Astrocyte (in vitro differentiated cells and primary cell): ENCODE results near the gene HSP90AA1. TPM values are rescaled to one million over a fixed set of nuclear protein-coding genes. Genes with fewer than 3 reads are reported as not detected.

ENCODE experiments used
- DNase-seq: peaks from one replicate; pipeline ENCODE4 v3.0.0-alpha.2; 2010; ENCODE audit warnings: low read depth
- FAIRE-seq: peaks from 2 replicates; lab custom pipeline; 2011; peaks lifted over from hg19 to GRCh38; lab: Jason Lieb, UNC
- H2AFZ ChIP-seq: 2 replicates; pipeline ENCODE4 v1.6.0; 2012; ENCODE audit warnings: low read depth, low read length, inconsistent platforms
- H3K27ac ChIP-seq: 2 replicates; pipeline ENCODE4 v1.5.1; 2011; ENCODE audit warnings: low read depth, low read length, inconsistent platforms
- H3K27me3 ChIP-seq: 2 replicates; pipeline ENCODE4 v1.6.0; 2011; ENCODE audit warnings: low read length, inconsistent platforms; ENCODE audit not compliant: insufficient read depth
- H3K36me3 ChIP-seq: 2 replicates; pipeline ENCODE4 v1.5.1; 2011; ENCODE audit warnings: low read length, inconsistent platforms; ENCODE audit not compliant: insufficient read depth
- H3K4me1 ChIP-seq: 2 replicates; pipeline ENCODE4 v1.5.1; 2011; ENCODE audit warnings: low read length, inconsistent platforms; ENCODE audit not compliant: insufficient read depth
- H3K4me2 ChIP-seq: 2 replicates; pipeline ENCODE4 v1.6.0; 2012; ENCODE audit warnings: low read length, inconsistent platforms
- H3K4me3 ChIP-seq: 2 replicates; pipeline ENCODE4 v1.5.1; 2011; ENCODE audit warnings: low read depth, mild to moderate bottlenecking, low read length, inconsistent platforms; ENCODE audit not compliant: insufficient read depth
- H3K79me2 ChIP-seq: 2 replicates; pipeline ENCODE4 v1.6.0; 2012; ENCODE audit warnings: mild to moderate bottlenecking, low read length, inconsistent platforms; ENCODE audit not compliant: insufficient read depth
- H3K9ac ChIP-seq: 2 replicates; pipeline ENCODE4 v1.6.0; 2012; ENCODE audit warnings: mild to moderate bottlenecking, low read length, inconsistent platforms
- H3K9me3 ChIP-seq: 2 replicates; pipeline ENCODE4 v1.5.1; 2012; ENCODE audit warnings: low read depth, mild to moderate bottlenecking, low read length, inconsistent platforms; ENCODE audit not compliant: insufficient read depth
- H4K20me1 ChIP-seq: 2 replicates; pipeline ENCODE4 v1.6.0; 2012; ENCODE audit warnings: low read length, inconsistent platforms; ENCODE audit not compliant: insufficient read depth
- H3K27ac Mint-ChIP-seq: one replicate; pipeline ENCODE4 v1.8.0; 2021; ENCODE audit warnings: mild to moderate bottlenecking, mixed read lengths; ENCODE audit not compliant: unreplicated experiment
- H3K27me3 Mint-ChIP-seq: one replicate; pipeline ENCODE4 v1.8.0; 2021; ENCODE audit warnings: low read depth, mixed read lengths; ENCODE audit not compliant: unreplicated experiment
- H3K36me3 Mint-ChIP-seq: one replicate; pipeline ENCODE4 v1.8.0; 2021; ENCODE audit warnings: low read depth, mixed read lengths; ENCODE audit not compliant: unreplicated experiment
- H3K4me1 Mint-ChIP-seq: one replicate; pipeline ENCODE4 v1.8.0; 2021; ENCODE audit warnings: low read depth, mixed read lengths; ENCODE audit not compliant: unreplicated experiment
- H3K4me3 Mint-ChIP-seq: one replicate; pipeline ENCODE4 v1.8.0; 2021; ENCODE audit warnings: mild to moderate bottlenecking, moderate library complexity, mixed read lengths; ENCODE audit not compliant: unreplicated experiment
- H3K9me3 Mint-ChIP-seq: one replicate; pipeline ENCODE4 v1.8.0; 2021; ENCODE audit warnings: mild to moderate bottlenecking, mixed read lengths; ENCODE audit not compliant: unreplicated experiment
- EZH2 ChIP-seq: IDR thresholded peaks from 2 replicates; pipeline ENCODE4 v1.6.1; 2012; ENCODE audit warnings: mild to moderate bottlenecking, low read length, inconsistent platforms; ENCODE audit not compliant: insufficient read depth
- total RNA-seq: library from RNA; stranded (reverse); gene quantifications from 2 replicates; pipeline ENCODE4 v1.2.1, GENCODE V29; 2021
- TF ChIP-seq, protein P1 (sequence below): IDR thresholded peaks from 2 replicates; pipeline ENCODE4 v1.5.1; 2011; ENCODE audit warnings: low read depth, mild to moderate bottlenecking, inconsistent platforms, low read length, moderate library complexity; ENCODE audit not compliant: insufficient read depth

HSP90AA1 gene
- total RNA-seq, 1 donor from 2014 or later: 428 TPM

DNA sequence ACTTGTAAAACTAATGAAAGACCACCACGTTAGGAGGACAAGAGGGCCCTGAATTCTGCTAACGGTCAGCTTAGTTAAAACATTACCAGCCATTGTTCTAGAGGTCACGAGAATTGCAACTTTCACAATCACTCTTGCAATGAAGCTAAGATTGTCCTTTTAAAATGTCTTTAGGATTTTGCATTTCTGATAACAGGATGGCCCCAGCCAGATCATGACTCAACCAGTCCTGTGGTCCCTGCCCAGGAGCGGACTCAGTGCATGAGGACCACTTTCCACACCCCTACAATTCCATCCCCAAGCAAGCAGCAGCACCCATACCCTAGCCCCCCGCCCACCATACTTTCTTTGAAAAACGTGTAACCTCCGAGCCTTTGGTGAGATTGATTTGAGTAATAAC lies 28.7 kb downstream of the HSP90AA1 start:
- no peak overlapping the region for H3K4me2 ChIP-seq
- no peak overlapping the region for H3K4me3 ChIP-seq
- H4K20me1 ChIP-seq: peaks cover 8% of the 10 kb centered on the region
- peaks cover 11% of the 10 kb centered on the region for H3K36me3 ChIP-seq
- peaks cover 5% of the 10 kb centered on the region for H3K9me3 ChIP-seq
- H3K9ac ChIP-seq: no peak overlapping the region
- H2AFZ ChIP-seq: no peak overlapping the region
- TF ChIP-seq, protein P1, sequence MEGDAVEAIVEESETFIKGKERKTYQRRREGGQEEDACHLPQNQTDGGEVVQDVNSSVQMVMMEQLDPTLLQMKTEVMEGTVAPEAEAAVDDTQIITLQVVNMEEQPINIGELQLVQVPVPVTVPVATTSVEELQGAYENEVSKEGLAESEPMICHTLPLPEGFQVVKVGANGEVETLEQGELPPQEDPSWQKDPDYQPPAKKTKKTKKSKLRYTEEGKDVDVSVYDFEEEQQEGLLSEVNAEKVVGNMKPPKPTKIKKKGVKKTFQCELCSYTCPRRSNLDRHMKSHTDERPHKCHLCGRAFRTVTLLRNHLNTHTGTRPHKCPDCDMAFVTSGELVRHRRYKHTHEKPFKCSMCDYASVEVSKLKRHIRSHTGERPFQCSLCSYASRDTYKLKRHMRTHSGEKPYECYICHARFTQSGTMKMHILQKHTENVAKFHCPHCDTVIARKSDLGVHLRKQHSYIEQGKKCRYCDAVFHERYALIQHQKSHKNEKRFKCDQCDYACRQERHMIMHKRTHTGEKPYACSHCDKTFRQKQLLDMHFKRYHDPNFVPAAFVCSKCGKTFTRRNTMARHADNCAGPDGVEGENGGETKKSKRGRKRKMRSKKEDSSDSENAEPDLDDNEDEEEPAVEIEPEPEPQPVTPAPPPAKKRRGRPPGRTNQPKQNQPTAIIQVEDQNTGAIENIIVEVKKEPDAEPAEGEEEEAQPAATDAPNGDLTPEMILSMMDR: no peak
- TF ChIP-seq EZH2: no peak
- H3K27me3 Mint-ChIP-seq: no peaks in the 10 kb centered on the region
- peaks cover 13% of the 10 kb centered on the region for H3K36me3 Mint-ChIP-seq
- no peaks in the 10 kb centered on the region for H3K27me3 ChIP-seq
- FAIRE-seq: no peak
- H3K27ac Mint-ChIP-seq: no peak overlapping the region
- H3K4me3 Mint-ChIP-seq: peak overlapping the region; percentile 65
- H3K4me1 ChIP-seq: peaks cover 14% of the 10 kb centered on the region
- H3K9me3 Mint-ChIP-seq: peaks cover 2% of the 10 kb centered on the region
- no peak overlapping the region for H3K27ac ChIP-seq
- H3K4me1 Mint-ChIP-seq: peaks cover 18% of the 10 kb centered on the region
- no peaks in the 10 kb centered on the region for H3K79me2 ChIP-seq
- DNase-seq: no peak

DNA sequence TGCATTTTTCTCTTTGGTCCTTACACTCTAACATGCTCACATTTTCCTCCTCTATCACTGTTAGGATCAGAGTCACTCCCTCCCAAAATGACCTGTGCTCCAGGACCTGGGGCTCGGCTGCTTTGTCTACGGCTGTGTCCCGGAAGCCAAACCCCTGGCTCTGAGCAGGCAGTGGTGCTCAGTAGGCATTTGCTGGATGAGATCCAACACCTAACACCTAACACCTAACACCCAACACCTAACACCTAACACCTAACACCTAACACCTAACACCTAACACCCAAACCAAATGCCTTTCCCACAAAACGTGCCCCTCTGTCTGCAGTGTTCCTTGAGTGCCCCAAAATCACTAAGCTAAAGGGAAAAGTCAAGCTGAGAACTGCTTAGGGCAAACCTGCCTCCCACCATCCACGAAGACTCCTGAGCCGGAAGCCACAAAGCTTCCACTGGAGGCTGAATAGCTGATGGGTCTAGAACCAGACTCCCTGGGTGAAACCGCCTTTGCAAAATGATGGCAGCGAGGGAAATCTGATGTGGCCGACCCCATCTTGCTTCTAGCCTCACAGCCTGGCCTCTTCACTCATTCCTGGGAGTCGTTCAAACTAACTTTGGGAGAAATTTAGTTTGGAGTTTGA lies 29.2 kb downstream of the HSP90AA1 start:
- H3K27ac Mint-ChIP-seq: no peak overlapping the region
- DNase-seq: no peak

More for the DNA sequence above, 29.2 kb downstream of the HSP90AA1 start:
- no peaks in the 10 kb centered on the region for H3K27me3 ChIP-seq
- H3K9me3 Mint-ChIP-seq: peaks cover 2% of the 10 kb centered on the region
- no peak overlapping the region for H3K9ac ChIP-seq
- H3K27ac ChIP-seq: no peak overlapping the region
- H4K20me1 ChIP-seq: peaks cover 8% of the 10 kb centered on the region
- peaks cover 14% of the 10 kb centered on the region for H3K4me1 ChIP-seq
- no peak for TF ChIP-seq EZH2
- TF ChIP-seq, protein P1: no peak
- no peaks in the 10 kb centered on the region for H3K27me3 Mint-ChIP-seq
- H3K36me3 Mint-ChIP-seq: peaks cover 16% of the 10 kb centered on the region
- H2AFZ ChIP-seq: no peak overlapping the region
- peak overlapping the region; percentile 61 for H3K4me3 Mint-ChIP-seq
- no peak for FAIRE-seq
- H3K9me3 ChIP-seq: peaks cover 5% of the 10 kb centered on the region
- H3K36me3 ChIP-seq: peaks cover 14% of the 10 kb centered on the region
- no peak overlapping the region for H3K4me2 ChIP-seq
- no peaks in the 10 kb centered on the region for H3K79me2 ChIP-seq
- H3K4me1 Mint-ChIP-seq: peaks cover 18% of the 10 kb centered on the region
- no peak overlapping the region for H3K4me3 ChIP-seq
